DOHH2 (cell line): ENCODE measurements around the gene UTS2R.
"Not testable (repeated sequence)": the region's sequence is repeated elsewhere in the genome, so short reads cannot be mapped to it uniquely, and the experiment has no call there.

ENCODE experiments used
- H3F3A ChIP-seq: fragments of 200-600 bp; sonication (generic), shearing (Covaris generic); 2 replicates; pipeline ENCODE4 v1.6.0; 2016; ENCODE audit warnings: antibody characterized with exemption, mild to moderate bottlenecking; ENCODE audit not compliant: control insufficient read depth, insufficient read depth
- H3K27ac ChIP-seq: fragments of 200-600 bp; sonication (generic); 2 replicates; pipeline ENCODE4 v1.5.1; 2014; ENCODE audit warnings: low read depth, mild to moderate bottlenecking, low read length, moderate library complexity
- H3K27me3 ChIP-seq: fragments of 200-600 bp; sonication (generic); 2 replicates; pipeline ENCODE4 v1.6.1; 2014; ENCODE audit warnings: mild to moderate bottlenecking, low read length, mixed read lengths; ENCODE audit not compliant: control insufficient read depth
- H3K36me3 ChIP-seq: fragments of 200-600 bp; sonication (generic); 2 replicates; pipeline ENCODE4 v1.6.1; 2014; ENCODE audit warnings: mild to moderate bottlenecking, low read length, moderate library complexity, mixed read lengths; ENCODE audit not compliant: control insufficient read depth
- H3K4me1 ChIP-seq: fragments of 200-600 bp; sonication (generic); 2 replicates; pipeline ENCODE4 v1.6.1; 2014; ENCODE audit warnings: mild to moderate bottlenecking, low read length, mixed read lengths; ENCODE audit not compliant: control insufficient read depth
- H3K4me2 ChIP-seq: fragments of 200-600 bp; sonication (generic); 2 replicates; pipeline ENCODE4 v1.6.0; 2014; ENCODE audit warnings: mild to moderate bottlenecking, low read length, moderate library complexity
- H3K4me3 ChIP-seq: fragments of 200-600 bp; sonication (generic); 2 replicates; pipeline ENCODE4 v1.5.1; 2014; ENCODE audit warnings: mild to moderate bottlenecking, low read length, mixed read lengths
- H3K79me2 ChIP-seq: fragments of 200-600 bp; sonication (generic); 2 replicates; pipeline ENCODE4 v1.6.1; 2014; ENCODE audit warnings: mild to moderate bottlenecking, low read length, mixed read lengths; ENCODE audit not compliant: control insufficient read depth
- H3K9me2 ChIP-seq: fragments of 200-600 bp; sonication (generic); replicated peaks from 2 replicates; pipeline ENCODE4 v1.6.1; 2014; ENCODE audit warnings: mild to moderate bottlenecking, low read length, mixed read lengths; ENCODE audit not compliant: control insufficient read depth
- H3K9me3 ChIP-seq: fragments of 200-600 bp; sonication (generic); 2 replicates; pipeline ENCODE4 v1.6.1; 2014; ENCODE audit warnings: antibody characterized with exemption, low read length, mixed read lengths; ENCODE audit not compliant: control insufficient read depth, insufficient read depth
- H4K20me1 ChIP-seq: fragments of 200-600 bp; sonication (generic); 2 replicates; pipeline ENCODE4 v1.6.0; 2014; ENCODE audit warnings: low read depth, mild to moderate bottlenecking, antibody characterized with exemption, low read length, moderate library complexity; ENCODE audit not compliant: control insufficient read depth, insufficient read depth
- CTCF ChIP-seq: fragments of 200-600 bp; sonication (generic); IDR thresholded peaks from one replicate; pipeline ENCODE4 v1.5.1; 2014; ENCODE audit warnings: antibody characterized with exemption, mild to moderate bottlenecking, low read depth, low read length; ENCODE audit not compliant: poor library complexity, severe bottlenecking
- EZH2phosphoT487 ChIP-seq: fragments of 200-600 bp; sonication (generic); IDR thresholded peaks from 2 replicates; pipeline ENCODE4 v1.6.1; 2017; ENCODE audit warnings: borderline replicate concordance, mild to moderate bottlenecking, antibody characterized with exemption, low read length, moderate library complexity, mixed read lengths

The UTS2R gene

DNA sequence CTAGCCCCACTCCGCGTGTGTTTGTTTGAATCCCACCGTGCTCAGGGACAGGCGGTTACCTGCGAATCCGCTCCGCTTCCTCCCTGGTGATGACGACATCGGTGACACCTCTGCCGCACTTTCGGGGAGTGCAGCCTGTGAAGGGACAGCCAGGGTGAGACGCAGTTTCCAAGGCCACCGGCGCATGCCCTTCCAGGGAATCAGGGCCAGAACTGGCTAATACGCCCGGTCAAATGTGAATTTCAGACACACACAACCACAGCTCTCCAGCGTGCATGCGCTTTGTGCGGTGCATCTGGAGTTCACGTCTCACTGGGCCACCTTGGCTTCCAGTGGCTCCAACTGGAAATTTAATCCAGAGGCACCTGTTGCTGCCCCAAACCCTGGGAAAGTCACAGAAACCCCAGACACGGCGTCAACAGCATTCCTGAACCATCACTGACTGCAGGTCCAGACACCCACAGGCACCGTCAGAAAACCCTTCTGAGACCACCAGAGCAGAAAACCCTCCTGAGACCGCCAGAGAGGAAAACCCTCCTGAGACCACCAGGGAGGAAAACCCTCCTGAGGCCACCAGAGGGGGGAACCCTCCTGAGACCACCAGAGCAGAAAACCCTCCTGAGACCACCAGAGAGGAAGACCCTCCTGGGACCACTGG, 40.0 kb downstream of the UTS2R start:
- H3K4me1 ChIP-seq = peaks cover 7% of the 10 kb centered on the region; the same call in 1 of the 2 replicates

DNA sequence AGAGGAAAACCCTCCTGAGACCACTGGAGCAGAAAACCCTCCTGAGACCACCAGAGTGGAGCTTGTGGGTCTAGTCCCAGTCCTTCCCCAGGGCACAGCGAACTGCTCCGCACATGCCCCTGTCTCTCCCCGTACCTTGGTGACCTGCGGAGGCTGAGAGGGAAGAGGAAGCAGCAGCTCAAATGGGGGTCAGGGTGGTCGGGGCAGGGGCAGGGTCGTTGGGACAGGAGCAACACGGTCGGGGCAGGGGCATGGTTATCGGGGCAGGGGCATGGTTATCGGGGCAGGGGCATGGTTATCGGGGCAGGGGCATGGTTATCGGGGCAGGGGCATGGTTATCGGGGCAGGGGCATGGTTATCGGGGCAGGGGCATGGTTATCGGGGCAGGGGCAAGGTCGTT, 40.5 kb downstream of the UTS2R start:
- H3K27ac ChIP-seq, H3K79me2 ChIP-seq, H3K9me3 ChIP-seq, H3K36me3 ChIP-seq, H4K20me1 ChIP-seq, H3K4me2 ChIP-seq, H3K9me2 ChIP-seq, H3K27me3 ChIP-seq, H3K4me1 ChIP-seq, H3F3A ChIP-seq, H3K4me3 ChIP-seq: not testable (repeated sequence)

More for the DNA sequence above, 40.0 kb downstream of the UTS2R start:
- Histone ChIP-seq H3K4me2 (no peak overlapping the region), H3F3A (no peaks in the 10 kb centered on the region), H3K9me3 (no peaks in the 10 kb centered on the region), H3K27ac (no peak overlapping the region), H3K36me3 (no peaks in the 10 kb centered on the region), H3K27me3 (no peaks in the 10 kb centered on the region), H3K79me2 (0 out of 2 replicates have a peak, but pooled peaks cover 2% of the 10 kb centered on the region), H3K9me2 (no peaks in the 10 kb centered on the region), H4K20me1 (peaks cover 8% of the 10 kb centered on the region), H3K4me3 (no peak overlapping the region)
- TF ChIP-seq EZH2phosphoT487 (no peak), CTCF (no peak)

- Histone ChIP-seq H3K27ac (no peak overlapping the region), H3K36me3 (no peaks in the 10 kb centered on the region), H3K79me2 (peaks cover 6% of the 10 kb centered on the region), H3K9me3 (no peaks in the 10 kb centered on the region), H3K4me3 (no peak overlapping the region), H3K9me2 (no peaks in the 10 kb centered on the region), H3K4me1 (peaks cover 10% of the 10 kb centered on the region), H3K4me2 (no peak overlapping the region), H3K27me3 (no peaks in the 10 kb centered on the region), H3F3A (no peaks in the 10 kb centered on the region), H4K20me1 (peaks cover 8% of the 10 kb centered on the region)
- TF ChIP-seq CTCF (no peak), EZH2phosphoT487 (no peak)
Observed at GRCh38 chr17:82412535-82413520, 41.3 kb downstream of the UTS2R start.
